ENCODE results near the gene ANO3. TPM values are rescaled to one million over a fixed set of nuclear protein-coding genes. Genes with fewer than 3 reads are reported as not detected.

ANO3 gene
- total and polyA plus RNA-seq, 2 donors (not counting 3 experiments of a cell fraction or from before 2014, with no cell fraction given), result not detected

- POLR2A ChIA-PET, result no interaction called here
- dilution Hi-C loops (cut with MboI; ENCODE audit: extremely low pct_ligation_motif_present, low sequenced_read_pairs), result no loop called here
- CTCF ChIA-PET, result no interaction called here
These were observed 226.3 kb downstream of the ANO3 start for GRCh38 chr11:26558190-26558589.

More at GRCh38 chr11:26558190-26558589, 226.3 kb downstream of the ANO3 start:
- intact Hi-C loops (cut with micrococcal nuclease), result no loop called here
- no peak overlapping the region for H2AFZ ChIP-seq (ENCODE audit: low read depth, low read length)
- no peaks in the 10 kb centered on the region for H3K27me3 ChIP-seq (ENCODE audit: control insufficient read depth in 2 of 2, insufficient read depth in 2 of 2, low read length in 2 of 2)
- BruUV-seq (replicated peaks), result no TSS peak
- no peak overlapping the region for H3K4me3 ChIP-seq (replicated peaks in 1 of 3; ENCODE audit: insufficient read depth in 1 of 3, low read depth in 1 of 3, low read length in 3 of 3)
- H3K9me1 ChIP-seq (replicated peaks; ENCODE audit: control insufficient read depth, extremely low read depth, insufficient read depth, low read length), result no peaks in the 10 kb centered on the region
- DNase-seq (ENCODE audit: low read depth, low spot score) (no peak), FAIRE-seq (no peak)
- no peaks in the 10 kb centered on the region for H3K79me2 ChIP-seq (ENCODE audit: control insufficient read depth, insufficient read depth, low read length)
- no peak overlapping the region for H3K27ac ChIP-seq (ENCODE audit: insufficient read depth, low read depth, low read length)
- no peaks in the 10 kb centered on the region for H3K9me3 ChIP-seq (replicated peaks; ENCODE audit: control insufficient read depth, insufficient read depth, low read length)
- H3K4me1 ChIP-seq (ENCODE audit: control insufficient read depth, extremely low read depth, insufficient read depth, low read length), result no peaks in the 10 kb centered on the region
- H3K36me3 ChIP-seq (ENCODE audit: control insufficient read depth in 2 of 2, extremely low read depth in 1 of 2, insufficient read depth in 2 of 2, low read length in 2 of 2), result no peaks in the 10 kb centered on the region
- no peak overlapping the region for H3K9ac ChIP-seq (replicated peaks; ENCODE audit: extremely low read depth, insufficient read depth, low read length)
- TF ChIP-seq POLR2AphosphoS5 (IDR thresholded peaks at IDR 0.05; ENCODE audit: insufficient read depth, low read depth, low read length) (no peak), POLR2A (IDR thresholded peaks at IDR 0.05; ENCODE audit: low read depth, low read length) (no peak), FOS (IDR thresholded peaks at IDR 0.05; ENCODE audit: borderline replicate concordance, insufficient read depth, low read length) (no peak), EZH2 (IDR thresholded peaks at IDR 0.05; ENCODE audit: borderline replicate concordance, low read depth, low read length, severe bottlenecking) (no peak), GATA2 (IDR thresholded peaks at IDR 0.05; ENCODE audit: insufficient read depth, insufficient read length, low read depth, low read length) (no peak), MAX (IDR thresholded peaks at IDR 0.05; ENCODE audit: insufficient read depth, insufficient read length) (no peak), CTCF (IDR thresholded peaks at IDR 0.05; ENCODE audit: extremely low read depth in 1 of 2, insufficient read depth in 1 of 2, low read depth in 1 of 2, low read length in 2 of 2) (no peak), MYC (IDR thresholded peaks at IDR 0.05; ENCODE audit: low read depth, low read length) (no peak), JUN (IDR thresholded peaks at IDR 0.05; ENCODE audit: borderline replicate concordance, insufficient read depth, insufficient read length, low read depth) (no peak)
- no peaks in the 10 kb centered on the region for H4K20me1 ChIP-seq (replicated peaks; ENCODE audit: control insufficient read depth, extremely low read depth, insufficient read depth, low read length)
- H3K4me2 ChIP-seq (ENCODE audit: insufficient read depth, low read length), result no peak overlapping the region

All from endothelial cell of umbilical vein (primary cell).